Renal pelvis (tissue), 4 donors: ENCODE measurements around the gene LSM8. TPM values are rescaled to one million over a fixed set of nuclear protein-coding genes. Genes with fewer than 3 reads are reported as not detected.
"Not testable (repeated sequence)": the region's sequence is repeated elsewhere in the genome, so short reads cannot be mapped to it uniquely, and the experiment has no call there.

ENCODE experiments used
- DNase-seq: peaks from one replicate; pipeline ENCODE4 v3.0.0-alpha.2; 2013
- polyA plus RNA-seq, 3 donors: library from polyadenylated mRNA; unstranded; fragments of 120-200 nt; gene quantifications; one replicate each; pipeline ENCODE4 v1.2.1, GENCODE V29; 2013; ENCODE audit not compliant: insufficient read length in 3 of 3

LSM8 gene
- polyA plus RNA-seq, 3 donors, result 54.5 to 71.5 (median 57.0) TPM

DNA sequence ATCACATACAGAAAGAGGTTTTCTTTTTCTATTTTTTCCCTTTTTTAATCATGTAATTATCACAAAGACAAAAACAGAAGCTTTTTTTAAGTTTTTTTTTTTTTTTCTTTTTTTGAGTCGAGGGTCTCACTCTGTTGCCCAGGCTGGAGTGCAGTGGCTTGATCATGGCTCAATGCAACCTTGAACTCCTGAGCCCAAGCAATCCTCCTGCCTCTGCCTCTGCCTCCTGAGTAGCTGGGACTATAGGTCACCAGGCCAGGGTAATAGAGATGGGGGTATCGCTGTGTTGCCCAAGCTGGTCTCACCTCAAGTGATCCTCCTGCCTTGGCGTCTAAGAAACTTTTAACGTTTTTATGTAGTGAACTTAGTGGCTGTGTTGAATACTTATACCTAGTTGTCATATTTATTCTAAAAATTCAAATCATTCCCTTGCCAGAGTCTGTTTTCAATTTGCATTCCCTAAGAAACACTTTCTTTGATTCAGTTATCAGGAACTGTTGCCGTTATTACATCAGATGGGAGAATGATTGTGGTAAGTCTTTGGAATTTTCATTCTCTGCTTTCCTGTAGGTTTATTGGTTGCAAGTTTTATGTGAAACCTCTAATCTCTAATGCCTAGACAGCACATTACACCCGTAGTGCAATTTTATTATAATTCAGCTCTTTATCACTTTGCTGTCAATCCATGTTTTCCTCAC is 1.3 kb downstream of the LSM8 start:
- no peak for DNase-seq

DNA sequence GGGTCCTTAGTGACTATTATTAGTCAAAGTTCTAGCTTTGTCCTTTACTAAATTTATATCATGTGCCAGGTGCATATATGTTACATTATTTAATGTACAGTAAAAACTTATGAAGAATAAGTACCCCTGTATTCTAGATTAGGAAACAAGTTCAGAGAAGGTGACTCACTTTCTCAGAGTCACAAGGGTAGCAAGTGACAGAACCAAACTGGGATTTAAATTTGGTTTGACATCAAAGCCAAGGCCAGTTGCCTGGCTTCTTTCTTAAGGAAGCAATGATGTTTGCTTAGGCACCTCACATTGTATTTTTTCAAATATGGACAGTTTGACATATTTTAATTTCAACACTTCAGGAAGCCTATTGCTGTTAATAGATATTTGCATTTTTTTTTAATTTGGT is 2.5 kb downstream of the LSM8 start:
- no peak for DNase-seq

DNA sequence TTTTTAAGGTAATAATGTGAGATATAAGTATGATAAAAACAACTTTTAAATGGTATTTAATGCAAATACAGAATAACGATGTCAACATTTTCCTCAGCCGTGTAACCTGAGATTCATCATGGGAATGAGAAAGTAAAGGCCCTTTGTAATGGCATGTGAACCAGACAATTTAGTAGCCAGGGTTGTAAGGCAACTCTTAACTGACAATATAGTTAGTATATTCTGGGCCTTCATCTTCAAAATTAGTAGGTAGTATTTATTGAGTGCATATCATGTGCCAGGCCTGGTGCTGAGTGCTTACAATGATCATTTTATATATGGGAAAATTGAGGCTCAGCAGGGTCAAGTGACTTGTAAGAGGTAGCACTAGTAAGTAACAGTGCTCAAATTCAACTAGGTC is 10.6 kb downstream of the LSM8 start:
- DNase-seq, result no peak

DNA sequence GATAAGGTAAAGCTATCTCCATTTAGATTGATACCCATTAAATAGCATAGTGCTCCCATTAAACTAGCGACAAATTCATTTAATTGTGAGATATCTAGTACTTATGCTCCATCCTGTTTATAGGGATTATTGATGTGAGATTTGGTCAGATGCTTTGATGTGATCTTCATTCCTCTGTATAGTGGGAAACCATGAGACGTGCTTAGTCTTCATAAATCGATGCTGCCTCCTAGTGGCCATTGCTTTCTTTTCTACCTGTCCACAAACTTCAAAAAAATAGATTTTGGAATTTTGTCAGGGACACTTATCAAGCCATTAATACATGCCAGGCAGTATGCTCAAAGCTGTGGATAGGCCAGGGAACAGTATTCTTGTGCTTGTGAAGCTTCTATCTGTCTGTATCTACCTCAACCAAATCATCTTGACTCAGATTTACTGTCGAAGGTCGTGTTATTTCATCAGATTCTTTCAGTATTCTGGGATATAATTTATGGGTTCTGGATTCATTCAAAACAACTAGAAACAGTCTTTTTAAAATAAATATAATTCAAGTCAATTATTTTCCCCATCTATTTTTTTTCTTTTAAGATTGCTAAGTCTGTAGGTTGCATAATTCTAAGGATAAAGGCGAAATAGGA is 12.0 kb downstream of the LSM8 start:
- peak; percentile 57 for DNase-seq

DNA sequence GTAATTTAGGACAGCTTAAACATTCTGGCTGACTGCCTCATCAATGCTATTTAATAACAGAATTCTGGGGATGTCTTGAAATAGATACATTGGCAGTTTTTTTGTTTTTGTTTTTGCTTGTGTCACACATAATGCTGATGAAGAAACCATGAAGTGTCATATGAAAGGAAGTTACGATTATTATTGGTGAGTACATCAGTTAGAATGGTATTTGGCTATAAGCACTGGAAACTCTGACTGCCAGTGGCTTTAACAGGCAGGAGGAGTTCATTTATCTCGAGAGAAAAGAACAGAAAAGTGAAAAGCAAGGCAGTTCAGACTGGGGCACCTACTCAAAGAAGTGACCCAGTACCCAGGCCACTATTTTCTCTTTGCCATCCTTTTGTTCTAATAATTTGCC is 18.1 kb downstream of the LSM8 start:
- DNase-seq, result no peak

DNA sequence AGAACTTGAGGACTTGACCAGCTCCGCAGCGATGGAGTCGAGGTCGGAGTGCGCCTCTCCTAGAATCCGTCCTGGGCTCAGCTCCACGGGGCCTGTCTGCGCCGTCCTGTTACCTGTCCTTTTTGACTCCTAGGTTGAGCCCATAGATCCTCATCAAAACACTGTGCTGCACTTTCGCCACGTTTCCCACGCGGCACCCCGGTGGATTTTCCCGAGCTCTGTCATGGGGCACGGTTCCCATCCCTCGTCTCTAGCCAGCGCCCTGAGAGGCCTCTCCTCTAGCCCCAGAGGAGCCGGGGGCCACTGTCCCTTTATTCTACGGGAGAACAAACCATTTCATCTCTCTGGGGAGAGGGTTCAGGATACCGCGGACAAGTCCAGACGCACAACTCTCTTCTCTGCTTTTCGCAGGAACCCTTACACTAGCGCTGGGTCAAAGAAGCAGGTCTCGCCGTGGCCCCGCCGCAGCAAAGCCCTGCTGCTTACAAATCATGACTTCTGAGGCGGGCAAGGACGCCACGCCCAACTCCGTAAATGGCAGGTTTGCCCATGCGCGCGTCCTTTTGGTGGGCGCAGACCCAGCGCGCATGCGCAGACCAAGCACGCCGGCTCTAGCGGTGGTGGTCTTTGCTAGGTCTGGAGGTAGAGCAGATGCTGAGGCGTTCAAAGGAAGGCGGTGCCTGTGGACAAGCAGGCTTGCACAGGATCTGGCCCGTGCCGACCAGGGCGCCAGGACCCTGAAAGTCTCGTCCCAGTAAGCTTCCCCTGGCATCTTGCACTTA is 30.3 kb downstream of the LSM8 start:
- peak; percentile 89 for DNase-seq

DNA sequence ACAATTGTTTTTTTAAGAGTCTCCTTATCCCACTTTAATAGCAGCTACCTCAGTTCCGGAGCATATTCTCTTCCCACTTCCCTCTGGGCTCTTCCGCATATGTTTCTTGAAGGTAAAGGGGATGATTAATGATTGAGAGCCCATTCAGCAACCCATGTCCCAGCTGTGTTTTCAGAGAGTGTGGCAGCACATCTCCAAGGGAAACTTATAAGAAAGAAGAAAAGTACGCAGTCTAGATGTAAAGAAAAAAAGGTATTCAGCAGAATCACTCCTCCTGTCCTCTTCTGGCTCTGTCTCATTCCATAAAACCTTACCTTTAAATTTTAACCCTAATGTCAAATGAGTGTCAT is 30.8 kb downstream of the LSM8 start:
- no peak for DNase-seq

DNA sequence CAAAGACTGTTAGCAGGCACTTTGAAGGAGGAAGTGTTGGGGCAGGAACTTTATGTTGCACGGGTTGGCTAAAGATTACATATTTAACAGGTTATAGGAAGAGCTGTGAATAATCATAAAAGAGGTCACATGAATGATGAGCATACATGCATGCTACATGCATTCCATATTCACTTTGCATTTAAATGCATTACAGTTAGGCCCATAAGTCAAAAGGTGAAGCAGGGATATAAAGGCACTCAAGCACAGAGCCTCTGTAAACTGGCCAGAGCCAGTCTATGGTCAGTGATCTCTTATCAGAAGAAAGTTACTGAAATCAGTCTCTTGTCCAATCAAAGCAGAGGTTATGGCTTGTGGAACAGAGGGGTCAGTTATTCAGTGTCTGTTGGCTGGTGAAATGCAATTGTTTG is 33.3 kb downstream of the LSM8 start:
- no peak for DNase-seq

DNA sequence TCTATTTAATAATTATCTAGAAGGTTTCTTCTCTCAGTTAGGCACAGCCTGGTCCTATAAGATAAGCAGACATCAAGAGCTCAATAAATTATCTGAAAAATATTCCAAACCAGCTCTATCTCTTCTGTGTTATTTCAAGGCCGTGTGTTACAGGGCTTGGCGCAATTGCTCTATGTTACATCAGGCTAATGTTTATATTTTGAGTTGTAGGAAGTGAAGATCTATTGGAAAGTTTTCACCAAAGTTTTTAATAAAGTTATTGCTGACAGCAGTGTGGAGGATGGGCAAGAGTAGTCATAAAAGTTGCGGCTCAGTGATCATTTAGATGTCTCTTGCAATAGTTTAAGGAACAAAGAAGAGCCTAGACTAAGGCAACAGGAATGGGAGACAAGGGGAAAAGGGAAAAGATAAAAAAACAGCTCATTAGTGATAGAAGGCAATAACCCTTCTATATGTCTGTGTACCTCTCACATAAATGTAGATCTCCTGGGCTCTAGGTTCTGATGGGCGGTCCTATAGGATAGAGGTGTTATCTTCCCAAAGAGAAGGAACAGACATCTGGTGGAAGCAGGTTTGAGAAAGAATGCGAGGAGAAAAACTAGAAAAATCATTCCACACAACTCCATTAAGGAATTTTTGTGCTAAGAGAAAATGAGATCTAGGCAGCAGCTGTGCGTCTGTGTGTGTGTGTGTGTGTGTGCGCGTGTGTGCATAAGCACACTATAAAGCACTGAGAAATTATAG is 34.6 kb downstream of the LSM8 start:
- DNase-seq, result no peak

DNA sequence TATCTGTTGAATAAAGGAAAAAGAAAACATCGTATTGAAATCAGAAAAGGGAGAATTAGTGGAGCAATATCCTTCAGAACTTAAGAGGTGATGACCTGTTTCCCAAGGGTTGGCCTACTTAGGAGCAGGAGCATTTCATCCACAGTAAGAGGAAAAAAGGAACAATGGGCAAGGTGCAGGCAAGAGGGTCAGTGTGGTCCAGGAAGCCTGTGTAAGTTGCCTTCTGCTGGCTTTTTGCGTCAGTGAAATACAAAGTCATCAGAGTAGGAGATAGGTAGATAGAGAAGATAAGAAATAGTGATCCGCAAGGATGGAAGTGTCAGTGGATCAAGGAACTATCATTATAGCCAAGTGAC is 35.2 kb downstream of the LSM8 start:
- DNase-seq, result no peak

DNA sequence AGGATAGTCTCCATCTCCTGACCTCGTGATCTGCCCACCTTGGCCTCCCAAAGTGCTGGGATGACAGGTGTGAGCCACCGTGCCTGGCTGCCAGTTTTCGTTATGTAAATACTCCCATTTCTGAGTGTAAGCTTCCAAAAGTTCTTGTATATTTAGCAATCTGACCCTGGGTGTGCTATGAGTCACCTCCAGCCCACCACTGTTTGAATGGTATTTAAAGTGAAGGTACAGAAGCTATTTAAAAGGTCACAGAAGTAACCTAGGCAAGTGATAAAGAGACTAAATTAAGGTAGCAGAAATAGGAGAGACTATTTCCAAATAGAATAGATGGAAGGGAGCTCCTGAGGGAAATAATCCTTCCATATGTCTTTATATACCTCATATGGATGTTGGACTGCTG is 36.6 kb downstream of the LSM8 start:
- DNase-seq, result no peak

DNA sequence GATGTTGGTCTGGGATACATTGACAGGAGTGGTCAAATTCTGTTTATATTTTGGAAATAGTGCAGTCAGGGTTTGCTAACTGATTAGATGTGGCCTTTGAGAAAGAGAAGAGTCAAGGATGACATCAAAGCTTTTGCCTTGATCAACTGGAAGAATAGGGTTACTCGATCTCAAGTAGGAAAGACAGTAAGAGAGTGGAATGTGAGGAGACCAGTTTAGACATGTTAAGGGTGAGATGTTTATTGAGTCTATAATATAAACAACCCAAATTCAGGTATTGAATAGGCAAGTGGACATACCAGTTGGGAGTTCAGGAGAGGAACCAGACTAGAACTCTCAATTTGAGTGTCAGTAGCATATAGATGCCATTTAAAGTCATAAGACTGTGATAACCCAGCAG is 38.6 kb downstream of the LSM8 start:
- no peak for DNase-seq

DNA sequence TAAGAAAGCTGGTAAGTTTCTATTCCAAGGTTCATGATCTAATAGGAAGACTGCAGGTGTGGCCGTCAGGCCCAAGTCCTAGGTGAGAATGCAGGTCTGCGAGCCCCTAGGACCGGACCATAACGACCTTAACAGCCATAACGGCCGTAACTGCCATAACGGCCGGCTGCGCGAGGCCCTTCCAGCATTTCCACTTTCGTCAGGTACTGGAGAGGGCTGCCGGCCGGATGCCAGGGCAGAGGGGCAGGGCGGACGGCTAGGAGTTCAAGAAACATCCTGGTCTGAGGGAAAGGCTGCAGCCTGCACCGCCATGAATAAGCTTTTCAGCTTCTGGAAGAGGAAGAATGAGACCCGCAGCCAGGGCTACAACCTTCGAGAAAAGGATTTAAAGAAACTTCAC is 40.6 kb downstream of the LSM8 start, which contains the start of gene ANKRD7:
Gene ANKRD7, plus strand, starts transcription at position 184 of the 400 bp plus-strand sequence. Its CDS starts 127 bp downstream, at position 311.
- DNase-seq, result no peak

DNA sequence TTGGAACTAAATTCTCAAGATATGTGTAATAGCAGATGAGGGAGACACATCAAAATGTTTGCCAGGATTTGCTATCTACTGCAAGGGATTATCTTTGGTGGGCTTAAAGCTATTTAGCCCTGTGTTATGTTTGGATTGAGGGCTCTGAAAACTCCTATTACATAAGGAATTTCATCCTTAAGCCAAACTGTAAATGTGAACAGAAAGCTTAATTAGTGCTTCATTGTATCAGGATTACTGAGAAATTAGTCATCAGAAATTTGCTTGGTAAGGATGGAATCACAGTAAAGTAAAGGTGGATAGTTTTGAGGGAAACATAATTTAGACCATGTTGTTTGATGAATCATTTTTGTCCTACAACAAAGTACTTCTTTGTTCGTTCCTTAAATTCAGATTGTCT is 48.9 kb downstream of the LSM8 start:
- no peak for DNase-seq

DNA sequence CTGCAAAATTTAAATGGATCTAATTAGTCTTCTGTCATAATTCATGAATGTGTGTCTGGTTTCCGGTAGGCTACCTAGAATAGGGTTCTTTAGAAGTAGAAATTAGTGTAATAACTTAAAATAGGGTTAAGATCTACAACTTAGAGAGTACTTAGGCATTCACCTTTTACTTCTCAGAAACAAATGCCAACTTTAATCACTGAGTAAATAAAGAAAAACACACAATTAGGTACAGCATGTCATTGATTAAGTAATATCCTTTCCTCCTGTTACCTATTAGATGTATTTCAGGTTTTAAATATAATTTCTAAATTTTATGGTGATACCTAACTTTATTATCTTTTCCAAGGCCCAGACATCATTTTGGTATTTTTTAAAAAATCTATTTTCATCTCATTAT is 49.8 kb downstream of the LSM8 start:
- DNase-seq, result no peak

DNA sequence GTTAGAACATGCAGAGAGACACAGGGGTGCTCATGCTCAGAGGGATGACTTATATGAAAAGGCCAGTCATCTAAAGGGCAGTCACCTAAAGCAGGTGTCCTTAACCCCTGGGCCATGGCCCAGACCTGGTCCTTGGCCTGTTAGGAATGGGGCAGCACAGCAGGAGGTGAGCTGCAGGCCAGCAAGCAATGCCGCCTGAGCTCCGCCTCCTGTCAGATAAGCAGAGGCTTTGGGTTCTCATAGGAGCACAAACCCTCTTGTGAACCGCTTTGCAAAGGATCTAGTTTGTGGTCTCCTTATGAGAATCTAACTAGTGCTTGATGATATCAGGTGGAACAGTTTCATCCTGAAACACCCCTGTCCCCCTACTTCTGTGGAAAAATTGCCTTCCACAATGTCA is 55.0 kb downstream of the LSM8 start:
- no peak for DNase-seq

DNA sequence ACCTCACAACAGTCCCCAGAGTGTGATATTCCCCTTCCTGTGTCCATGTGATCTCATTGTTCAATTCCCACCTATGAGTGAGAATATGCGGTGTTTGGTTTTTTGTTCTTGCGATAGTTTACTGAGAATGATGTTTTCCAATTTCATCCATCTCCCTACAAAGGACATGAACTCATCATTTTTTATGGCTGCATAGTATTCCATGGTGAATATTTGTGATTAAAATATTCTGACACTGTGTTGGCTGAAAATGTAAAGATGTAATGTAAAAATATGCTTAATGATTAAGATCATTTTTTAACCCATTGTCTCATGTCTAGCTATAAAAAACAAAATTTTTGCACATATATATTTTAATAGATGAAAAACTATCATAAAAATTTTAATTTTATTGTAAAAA is 56.4 kb downstream of the LSM8 start:
- DNase-seq, result not testable (repeated sequence)

Other genes with a start within 250 kb of the LSM8 start
- 1 to 10 TPM; 2.3 to 3.4 (median 3.2) TPM for gene ANKRD7, start 40.5 kb downstream of the LSM8 start, polyA plus RNA-seq